ENCODE measurements around the gene MAP4K4. TPM values are rescaled to one million over a fixed set of nuclear protein-coding genes. Genes with fewer than 3 reads are reported as not detected.

MAP4K4 gene
- total RNA-seq, 4 donors from 2014 or later: 29.6 to 56.6 (median 38.2) TPM

DNA sequence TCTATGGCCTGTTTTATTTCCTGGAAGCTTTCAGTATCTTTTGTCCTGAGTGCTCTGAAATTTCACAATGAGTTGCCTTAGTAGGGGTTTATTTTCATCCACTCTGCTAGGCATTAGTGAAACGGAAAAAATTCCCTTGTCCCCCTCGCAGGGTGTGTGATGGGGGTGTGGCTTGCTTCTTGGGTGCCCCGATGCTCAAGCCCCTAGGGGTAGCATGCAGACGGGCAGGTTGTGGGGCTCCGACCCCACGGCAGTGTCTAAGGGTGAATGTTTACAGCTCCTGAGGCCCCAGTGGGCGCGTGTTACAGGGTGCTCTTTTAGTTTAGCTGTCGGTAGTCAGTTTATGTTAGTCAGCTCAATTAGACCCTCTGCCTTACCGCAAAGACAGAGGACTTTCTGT is 32.2 kb upstream of the MAP4K4 start:
- no peaks in the 10 kb centered on the region for H3K36me3 ChIP-seq
- no peak for DNase-seq (ENCODE audit: low spot score in 2 of 2)
- no peaks in the 10 kb centered on the region for H3K27me3 ChIP-seq
- no peak overlapping the region for H3K27ac ChIP-seq
- H3K9me3 ChIP-seq: no peaks in the 10 kb centered on the region
- no peak overlapping the region for H3K4me3 ChIP-seq
- no peaks in the 10 kb centered on the region for H3K4me1 ChIP-seq
- WGBS: 85% methylated on average over 10 of the region's 10 CpGs
- no peak for TF ChIP-seq CTCF (IDR thresholded peaks at IDR 0.05)
- no peak for TF ChIP-seq POLR2A (IDR thresholded peaks at IDR 0.05)
- no peak for TF ChIP-seq EP300 (IDR thresholded peaks at IDR 0.05)
- no peak for TF ChIP-seq POLR2AphosphoS5 (IDR thresholded peaks at IDR 0.05)

GRCh38 chr2:101667823-101668222 is 29.7 kb upstream of the MAP4K4 start:
- no peak for DNase-seq (ENCODE audit: low spot score in 2 of 2)
- Histone ChIP-seq H3K4me3 (no peak overlapping the region), H3K36me3 (no peaks in the 10 kb centered on the region), H3K4me1 (no peaks in the 10 kb centered on the region), H3K27ac (no peak overlapping the region), H3K27me3 (no peaks in the 10 kb centered on the region), H3K9me3 (no peaks in the 10 kb centered on the region)
- 96% methylated on average over 1 of the region's 1 CpG for WGBS
- TF ChIP-seq EP300 (IDR thresholded peaks at IDR 0.05) (no peak), POLR2A (IDR thresholded peaks at IDR 0.05) (no peak), CTCF (IDR thresholded peaks at IDR 0.05) (no peak), POLR2AphosphoS5 (IDR thresholded peaks at IDR 0.05) (no peak)

- no peak overlapping the region for H3K27ac ChIP-seq
- TF ChIP-seq POLR2AphosphoS5 (IDR thresholded peaks at IDR 0.05) (no peak), EP300 (IDR thresholded peaks at IDR 0.05) (no peak), POLR2A (IDR thresholded peaks at IDR 0.05) (no peak), CTCF (IDR thresholded peaks at IDR 0.05) (no peak)
- no peaks in the 10 kb centered on the region for H3K9me3 ChIP-seq
- no peaks in the 10 kb centered on the region for H3K27me3 ChIP-seq
- 42% methylated on average over 2 of the region's 2 CpGs for WGBS
- H3K36me3 ChIP-seq: no peaks in the 10 kb centered on the region
- DNase-seq (ENCODE audit: low spot score in 2 of 2): no peak
- no peak overlapping the region for H3K4me3 ChIP-seq
- no peaks in the 10 kb centered on the region for H3K4me1 ChIP-seq
Measured at GRCh38 chr2:101672047-101672446, 25.5 kb upstream of the MAP4K4 start.

- H3K4me3 ChIP-seq: no peak overlapping the region
- WGBS: 100% methylated on average over 5 of the region's 5 CpGs
- H3K4me1 ChIP-seq: no peaks in the 10 kb centered on the region
- H3K27me3 ChIP-seq: no peaks in the 10 kb centered on the region
- H3K36me3 ChIP-seq: no peaks in the 10 kb centered on the region
- H3K9me3 ChIP-seq: no peaks in the 10 kb centered on the region
- DNase-seq (ENCODE audit: low spot score in 2 of 2): no peak
- no peak overlapping the region for H3K27ac ChIP-seq
- TF ChIP-seq EP300 (IDR thresholded peaks at IDR 0.05) (no peak), POLR2A (IDR thresholded peaks at IDR 0.05) (no peak), CTCF (IDR thresholded peaks at IDR 0.05) (no peak), POLR2AphosphoS5 (IDR thresholded peaks at IDR 0.05) (no peak)
Measured at GRCh38 chr2:101673920-101674319, 23.6 kb upstream of the MAP4K4 start.

DNA sequence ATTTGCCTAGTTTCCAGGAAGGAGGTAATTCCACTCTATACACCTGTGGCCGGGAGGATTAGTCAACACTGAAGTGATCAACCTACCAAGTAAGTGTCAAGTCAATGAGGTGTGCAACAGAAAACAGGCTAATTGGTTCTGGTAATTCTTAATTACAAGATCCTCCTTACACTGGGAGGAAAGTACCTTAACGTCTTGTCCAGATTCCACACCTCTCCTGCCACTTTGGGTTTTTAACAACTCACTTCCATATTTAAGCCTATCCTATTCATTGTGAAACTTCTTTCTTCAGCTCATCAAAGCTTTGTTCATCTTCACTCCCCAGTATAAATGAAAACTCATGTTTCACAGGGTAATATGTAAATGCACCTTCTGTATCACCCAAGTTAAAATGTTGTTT is 22.0 kb upstream of the MAP4K4 start:
- H3K4me3 ChIP-seq: no peak overlapping the region

More for the DNA sequence above, 22.0 kb upstream of the MAP4K4 start:
- Histone ChIP-seq H3K36me3 (no peaks in the 10 kb centered on the region), H3K9me3 (no peaks in the 10 kb centered on the region), H3K27ac (no peak overlapping the region), H3K4me1 (no peaks in the 10 kb centered on the region), H3K27me3 (no peaks in the 10 kb centered on the region)
- TF ChIP-seq EP300 (IDR thresholded peaks at IDR 0.05) (no peak), POLR2AphosphoS5 (IDR thresholded peaks at IDR 0.05) (no peak), POLR2A (IDR thresholded peaks at IDR 0.05) (no peak), CTCF (IDR thresholded peaks at IDR 0.05) (no peak)
- no peak for DNase-seq (ENCODE audit: low spot score in 2 of 2)
- WGBS: 69% methylated on average over 2 of the region's 2 CpGs

Data from suprapubic skin (tissue), 4 donors.